ENCODE results near the gene C3orf20.

GRCh38 chr3:14805961-14806537 lies 131.1 kb downstream of the C3orf20 start:
- TF ChIP-seq CTCF (IDR thresholded peaks at IDR 0.05) = no peak
- TF ChIP-seq EZH2 (IDR thresholded peaks at IDR 0.05; ENCODE audit: borderline replicate concordance, insufficient read depth, low read depth, low read length, poor library complexity, severe bottlenecking) = no peak
